ENCODE results near the gene DAW1.

- TF ChIP-seq CTCF (IDR thresholded peaks at IDR 0.05) (no peak), POLR2A (IDR thresholded peaks at IDR 0.05) (no peak)
These were observed 8.5 kb upstream of the DAW1 start for GRCh38 chr2:227862741-227863588.

Measured in adrenal gland (tissue), 5 donors.